H1 (cell line): ENCODE results near the gene GOLGA3. TPM values are rescaled to one million over a fixed set of nuclear protein-coding genes. Genes with fewer than 3 reads are reported as not detected.

Experiments
- CHD7 ChIP-seq: fragments of 300-600 bp; sonication (generic); IDR thresholded peaks from 2 replicates; pipeline ENCODE4 v1.7.1; 2012; ENCODE audit warnings: low read length, moderate library complexity, mild to moderate bottlenecking, inconsistent platforms; ENCODE audit not compliant: insufficient replicate concordance
- JUND ChIP-seq: IDR thresholded peaks from 2 replicates; pipeline ENCODE4 v1.6.1; 2011; ENCODE audit warnings: mild to moderate bottlenecking, improper control_type of control experiment, low read length
- SP4 ChIP-seq: IDR thresholded peaks from 2 replicates; pipeline ENCODE4 v1.6.1; 2012; ENCODE audit warnings: low read length, inconsistent platforms
- SRF ChIP-seq: IDR thresholded peaks from 2 replicates; pipeline ENCODE4 v1.6.1; 2011; ENCODE audit warnings: mild to moderate bottlenecking, low read depth, low read length, moderate library complexity
- polyA plus RNA-seq, 7 experiments: library from polyadenylated mRNA; depleted of rRNA in 3 of 7; stranded (reverse) in 5 of 7; unstranded in 2 of 7; fragments of >200 nt in 5 of 7; fragments of 200-250 nt in 2 of 7; gene quantifications; 1 replicate in 5 of 7; 2 replicates in 1 of 7; 4 replicates in 1 of 7; pipeline versions ENCODE4 v1.2.1 to v1.2.3, GENCODE V29; 2011 to 2013; ENCODE audit warnings: missing spikeins in 2 of 7, mixed read lengths in 2 of 7
- total RNA-seq: library from RNA; stranded (reverse); fragmentation: NEBNext Ultra II Directional; extraction: Animal tissue kit (Norgen Biotek cat#: 25700); gene quantifications from 2 replicates; pipeline ENCODE4 v1.2.1, GENCODE V29; 2021

The GOLGA3 gene
- total and polyA plus RNA-seq, 2 of the 8 experiments (the other 6 are each of a cell fraction or from before 2014, with no cell fraction given), result 6.4 to 33.1 TPM

- no peak for TF ChIP-seq CHD7
- TF ChIP-seq SP4, result no peak
- TF ChIP-seq SRF, result no peak
- no peak for TF ChIP-seq JUND
- TF ChIP-seq, all 59 proteins: peak for 0
Observed at GRCh38 chr12:132874175-132874574, 45.5 kb upstream of the GOLGA3 start (continued).
